Natural killer cell (primary cell): ENCODE measurements around the gene LAMTOR5. TPM values are rescaled to one million over a fixed set of nuclear protein-coding genes. Genes with fewer than 3 reads are reported as not detected.
A peak's percentile ranks its signal among the peaks of the same experiment; 100 is the strongest.
"Not testable (repeated sequence)": the region's sequence is repeated elsewhere in the genome, so short reads cannot be mapped to it uniquely, and the experiment has no call there.

Experiments used
- ATAC-seq, 3 donors: fragments of 150-1000 bp in 2 of 3; fragments of 200-7000 bp in 1 of 3; cut with Tn5 transposase; 1 replicate in 1 of 3; 2 replicates in 2 of 3; pipeline ENCODE4 v1.10.0; 2021; ENCODE audit warnings: mild to moderate bottlenecking in 2 of 3, moderate library complexity in 2 of 3
- DNase-seq, 2 donors: peaks; one replicate each; pipeline versions ENCODE4 v3.0.0 to v3.0.0-alpha.2; 2013 to 2021; ENCODE audit warnings: mixed read lengths in 1 of 2
- H3K27ac ChIP-seq: one replicate; pipeline ENCODE4 v1.5.1; 2013; ENCODE audit warnings: mild to moderate bottlenecking, low read length
- H3K27me3 ChIP-seq: one replicate; pipeline ENCODE4 v1.6.1; 2013; ENCODE audit warnings: low read length; ENCODE audit not compliant: control insufficient read depth, insufficient read depth
- H3K36me3 ChIP-seq: one replicate; pipeline ENCODE4 v1.6.1; 2013; ENCODE audit warnings: low read length; ENCODE audit not compliant: control insufficient read depth, insufficient read depth
- H3K4me1 ChIP-seq: one replicate; pipeline ENCODE4 v1.6.1; 2013; ENCODE audit warnings: low read length; ENCODE audit not compliant: control insufficient read depth, insufficient read depth
- H3K4me3 ChIP-seq: one replicate; pipeline ENCODE4 v1.5.1; 2013; ENCODE audit warnings: low read length
- H3K9me3 ChIP-seq: one replicate; pipeline ENCODE4 v1.6.1; 2013; ENCODE audit warnings: low read length; ENCODE audit not compliant: control insufficient read depth, insufficient read depth
- H3K27ac Mint-ChIP-seq, 2 donors: one replicate each; pipeline ENCODE4 v1.8.0; 2022; ENCODE audit warnings: mild to moderate bottlenecking in 2 of 2, mixed read lengths in 2 of 2, moderate library complexity in 1 of 2
- H3K27me3 Mint-ChIP-seq, 2 donors: one replicate each; pipeline ENCODE4 v1.8.0; 2022; ENCODE audit warnings: low read depth in 2 of 2, mixed read lengths in 2 of 2
- H3K36me3 Mint-ChIP-seq: one replicate; pipeline ENCODE4 v1.8.0; 2022; ENCODE audit warnings: mixed read lengths
- H3K4me1 Mint-ChIP-seq, 2 donors: one replicate each; pipeline ENCODE4 v1.8.0; 2022; ENCODE audit warnings: mixed read lengths in 2 of 2
- H3K4me3 Mint-ChIP-seq: one replicate; pipeline ENCODE4 v1.8.0; 2022; ENCODE audit warnings: mild to moderate bottlenecking, moderate library complexity, mixed read lengths
- H3K9me3 Mint-ChIP-seq, 2 donors: one replicate each; pipeline ENCODE4 v1.8.0; 2022; ENCODE audit warnings: mixed read lengths in 2 of 2
- WGBS: methylation state at CpG from one replicate; pipeline ENCODE4 v1.1.7; 2013; ENCODE audit warnings: missing lambda C conversion rate; ENCODE audit not compliant: insufficient coverage; 5-methylcytosine and 5-hydroxymethylcytosine counted together
- intact Hi-C: fragments of 100-400 bp; cut with micrococcal nuclease; formaldehyde crosslinking; loops from one replicate; pipeline ENCODE4 v1.14.2; 2022
- total RNA-seq, 4 donors: library from RNA; stranded (reverse); fragments of 120-200 nt in 1 of 4; gene quantifications; one replicate each; pipeline versions ENCODE4 v1.2.3 to v1.2.4, GENCODE V29; 2013 to 2022
- TF ChIP-seq, protein P1 (sequence below): fragments of 200-600 bp; IDR thresholded peaks from one replicate; pipeline ENCODE4 v1.8.0; 2022; ENCODE audit warnings: antibody characterized with exemption

The LAMTOR5 gene
- total RNA-seq, 3 donors from 2014 or later (not counting 1 experiment from before 2014, with no cell fraction given): 86.1 to 102 (median 90.4) TPM

DNA sequence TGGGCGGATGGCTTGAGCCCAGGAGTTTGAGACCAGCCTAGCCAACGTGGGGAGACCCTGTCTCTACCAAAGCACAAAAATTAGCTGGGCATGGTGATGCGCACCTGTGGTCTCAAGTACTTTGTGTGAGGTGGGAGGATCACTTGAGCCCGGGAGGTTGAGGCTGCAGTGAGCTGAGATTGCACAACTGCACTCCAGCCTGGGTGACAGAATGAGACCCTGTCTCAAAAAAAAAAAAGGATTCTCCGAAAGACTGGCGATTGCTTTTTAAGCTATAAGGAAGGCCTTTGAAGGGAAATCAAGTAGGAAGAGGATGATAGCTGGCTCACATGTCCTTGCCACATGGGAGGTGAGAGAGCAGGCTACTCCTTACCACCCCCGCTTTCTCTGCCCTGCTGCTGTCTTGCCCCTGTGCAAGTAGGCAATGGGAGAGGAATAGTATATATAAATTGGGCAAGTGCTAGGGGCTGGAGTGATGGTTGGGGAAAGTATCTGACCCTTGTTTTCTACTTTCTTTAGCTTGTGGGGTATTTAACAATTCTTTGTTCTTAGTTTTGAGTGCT is 3.8 kb upstream of the LAMTOR5 start:
- TF ChIP-seq, protein P1, sequence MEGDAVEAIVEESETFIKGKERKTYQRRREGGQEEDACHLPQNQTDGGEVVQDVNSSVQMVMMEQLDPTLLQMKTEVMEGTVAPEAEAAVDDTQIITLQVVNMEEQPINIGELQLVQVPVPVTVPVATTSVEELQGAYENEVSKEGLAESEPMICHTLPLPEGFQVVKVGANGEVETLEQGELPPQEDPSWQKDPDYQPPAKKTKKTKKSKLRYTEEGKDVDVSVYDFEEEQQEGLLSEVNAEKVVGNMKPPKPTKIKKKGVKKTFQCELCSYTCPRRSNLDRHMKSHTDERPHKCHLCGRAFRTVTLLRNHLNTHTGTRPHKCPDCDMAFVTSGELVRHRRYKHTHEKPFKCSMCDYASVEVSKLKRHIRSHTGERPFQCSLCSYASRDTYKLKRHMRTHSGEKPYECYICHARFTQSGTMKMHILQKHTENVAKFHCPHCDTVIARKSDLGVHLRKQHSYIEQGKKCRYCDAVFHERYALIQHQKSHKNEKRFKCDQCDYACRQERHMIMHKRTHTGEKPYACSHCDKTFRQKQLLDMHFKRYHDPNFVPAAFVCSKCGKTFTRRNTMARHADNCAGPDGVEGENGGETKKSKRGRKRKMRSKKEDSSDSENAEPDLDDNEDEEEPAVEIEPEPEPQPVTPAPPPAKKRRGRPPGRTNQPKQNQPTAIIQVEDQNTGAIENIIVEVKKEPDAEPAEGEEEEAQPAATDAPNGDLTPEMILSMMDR: no peak
- Mint-ChIP-seq H3K27me3 (no peaks in the 10 kb centered on the region), H3K36me3 (no peaks in the 10 kb centered on the region), H3K4me3 (no peak overlapping the region), H3K9me3 (no peaks in the 10 kb centered on the region), H3K27ac (no peak overlapping the region), H3K4me1 (peaks cover 19 to 25% of the 10 kb centered on the region in 2 donors)
- 93% methylated on average over 7 of the region's 7 CpGs for WGBS
- Histone ChIP-seq H3K9me3 (no peaks in the 10 kb centered on the region), H3K4me3 (no peak overlapping the region), H3K36me3 (no peaks in the 10 kb centered on the region), H3K27me3 (no peaks in the 10 kb centered on the region), H3K4me1 (peaks cover 16% of the 10 kb centered on the region), H3K27ac (no peak overlapping the region)
- DNase-seq: no peak
- no peak for ATAC-seq
- intact Hi-C loops: no loop called here

DNA sequence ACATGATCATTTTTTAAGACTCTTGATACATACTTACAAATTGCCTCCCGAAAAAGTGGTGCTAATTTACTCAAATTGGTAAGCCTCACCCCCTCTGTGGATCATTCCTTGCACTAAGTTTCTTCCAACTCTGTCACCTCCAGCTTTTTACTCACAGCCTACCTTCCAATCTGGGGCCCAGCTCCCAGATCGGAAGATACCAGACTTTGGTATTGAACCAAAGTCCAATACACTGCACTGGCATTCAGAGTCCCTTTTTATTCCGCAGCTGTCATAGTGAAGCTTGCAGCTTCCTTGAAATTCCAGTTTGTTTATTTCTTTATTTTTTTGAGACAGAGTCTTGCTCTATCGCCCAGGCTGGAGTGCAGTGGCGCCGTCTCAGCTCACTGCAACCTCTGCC is 1.8 kb upstream of the LAMTOR5 start:
- no peak for DNase-seq
- 99% methylated on average over 6 of the region's 6 CpGs for WGBS
- Mint-ChIP-seq H3K4me3 (peak overlapping the region; percentile 73), H3K4me1 (peaks cover 26 to 30% of the 10 kb centered on the region in 2 donors), H3K27ac (no peak overlapping the region), H3K9me3 (no peaks in the 10 kb centered on the region), H3K36me3 (no peaks in the 10 kb centered on the region), H3K27me3 (no peaks in the 10 kb centered on the region)
- TF ChIP-seq, protein P1: no peak
- H3K4me1 ChIP-seq: peaks cover 20% of the 10 kb centered on the region
- H3K36me3 ChIP-seq: peaks cover 11% of the 10 kb centered on the region
- H3K9me3 ChIP-seq: no peaks in the 10 kb centered on the region
- H3K27me3 ChIP-seq: no peaks in the 10 kb centered on the region
- H3K27ac ChIP-seq: no peak overlapping the region
- ATAC-seq: no peak
- H3K4me3 ChIP-seq: no peak overlapping the region
- intact Hi-C loops: loop anchor here (5.0 kb wide), 1 partner anchor 202 kb away; no protein-coding TSS in a partner anchor

DNA sequence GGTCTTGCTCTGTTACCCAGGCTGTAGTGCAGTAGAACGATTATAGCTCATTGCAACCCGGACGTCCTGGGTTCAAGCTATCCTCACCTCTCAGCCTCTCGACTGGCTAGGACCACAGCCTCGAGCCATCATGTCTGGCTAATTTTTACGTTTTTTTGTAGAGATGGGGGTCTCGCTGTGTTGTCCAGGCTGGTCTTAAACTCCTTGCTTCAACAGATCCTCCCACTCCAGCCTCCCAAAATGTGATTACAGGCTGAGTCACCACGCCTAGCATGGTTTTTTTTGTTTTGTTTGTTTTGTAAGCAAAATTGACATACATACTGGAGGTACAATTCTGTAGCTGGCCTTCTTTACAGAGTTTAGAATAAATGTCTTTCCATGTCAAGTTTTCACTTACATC is 994 bp upstream of the LAMTOR5 start:
- ATAC-seq (no peak), DNase-seq (no peak)
- peaks cover 28 to 33% of the 10 kb centered on the region in 2 donors for H3K4me1 Mint-ChIP-seq
- Histone ChIP-seq H3K27ac (no peak overlapping the region), H3K4me1 (peaks cover 20% of the 10 kb centered on the region), H3K27me3 (no peaks in the 10 kb centered on the region), H3K36me3 (peaks cover 19% of the 10 kb centered on the region), H3K9me3 (no peaks in the 10 kb centered on the region), H3K4me3 (no peak overlapping the region)
- H3K9me3 Mint-ChIP-seq: no peaks in the 10 kb centered on the region
- TF ChIP-seq, protein P1: no peak
- no peaks in the 10 kb centered on the region for H3K27me3 Mint-ChIP-seq
- H3K4me3 Mint-ChIP-seq: peak overlapping the region; percentile 73
- intact Hi-C loops: loop anchor here (5.0 kb wide), 1 partner anchor 201 kb away; no protein-coding TSS in a partner anchor
- H3K27ac Mint-ChIP-seq: peak overlapping the region; percentile 98 to 100
- H3K36me3 Mint-ChIP-seq: no peaks in the 10 kb centered on the region
- 85% methylated on average over 7 of the region's 8 CpGs for WGBS

DNA sequence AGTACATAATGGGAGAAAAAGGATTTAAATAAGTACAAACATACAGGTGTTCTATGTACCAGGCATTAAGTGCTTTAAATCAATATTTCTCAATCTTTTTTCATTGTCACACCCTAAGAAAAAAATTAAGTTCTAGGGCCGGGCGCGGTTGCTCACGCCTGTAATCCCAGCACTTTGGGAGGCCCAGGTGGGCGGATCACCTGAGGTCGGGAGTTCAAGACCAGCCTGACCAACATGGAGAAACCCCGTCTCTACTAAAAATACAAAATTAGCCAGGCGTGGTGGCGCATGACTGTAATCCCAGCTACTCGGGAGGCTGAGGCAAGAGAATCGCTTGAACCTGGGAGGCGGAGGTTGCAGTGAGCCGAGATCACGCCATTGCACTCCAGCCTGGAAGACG is 1.1 kb downstream of the LAMTOR5 start:
- not testable (repeated sequence) for H3K27me3 ChIP-seq, DNase-seq, H3K27ac ChIP-seq, H3K9me3 Mint-ChIP-seq, H3K36me3 Mint-ChIP-seq, H3K9me3 ChIP-seq, H3K27me3 Mint-ChIP-seq, ATAC-seq
- intact Hi-C loops: loop anchor here (5.0 kb wide), 1 partner anchor 199 kb away; no protein-coding TSS in a partner anchor
- H3K4me1 ChIP-seq: peaks cover 20% of the 10 kb centered on the region
- 80% methylated on average over 10 of the region's 15 CpGs for WGBS
- Mint-ChIP-seq H3K4me1 (peaks cover 22 to 28% of the 10 kb centered on the region in 2 donors), H3K27ac (peak overlapping the region; percentile 98 to 100), H3K4me3 (peak overlapping the region; percentile 99)
- peak overlapping the region; percentile 88 for H3K4me3 ChIP-seq
- peaks cover 37% of the 10 kb centered on the region for H3K36me3 ChIP-seq
